Heart left ventricle (tissue), 13 donors: ENCODE data around the gene ZCCHC8.

Source experiments
- CTCF ChIP-seq, 12 donors: fragments of 200-600 bp; sonication (generic) in 4 of 12; IDR thresholded peaks; one replicate each; pipeline versions ENCODE4 v1.5.0 to v1.8.0; 2018 to 2022; ENCODE audit warnings: antibody characterized with exemption in 12 of 12, mild to moderate bottlenecking in 5 of 12
- POLR2A ChIP-seq, 2 donors: fragments of 450-650 bp; IDR thresholded peaks; one replicate each; pipeline ENCODE4 v1.6.1; 2017; ENCODE audit warnings: antibody characterized with exemption in 2 of 2, mild to moderate bottlenecking in 2 of 2, moderate library complexity in 2 of 2
- donor health status: ischemic (EF 13 %, LVEDD 7.1; RV severe dilation, severe dysfunction).
- donor health status: DM: no; HTN: yes; CAD: no.
- donor health status: DM: no; HTN: no; CAD: no.
- donor health status: ischemic (EF 25% LVEDD 6.9; RV normal size, moderate dysfunction).
- donor health status: ischemic (EF 25% LVEDD 5.7; RV mildly dilated, moderate dysfunction).
- donor health status: ischemic (EF 35%, LVEDD 5.7; RV mildly dilated, moderate dysfunction).
- donor health status: nonischemic (EF 11% LVEDD 7.7; RV severe dilation, severe dysfunction).
- donor health status: DM: yes; HTN: yes; CAD: no.
- donor health status: PGD.
- donor health status: ischemic (EF 29% LVEDD 5.4; RV normal size, mild dysfunction).
- donor health status: nonischemic (EF 23%, LVEDD 6.1; RV moderate dilation, normal function).

GRCh38 chr12:122537021-122537420 lies 36.3 kb upstream of the ZCCHC8 start:
- TF ChIP-seq POLR2A (IDR thresholded peaks at IDR 0.05) (no peak), CTCF (IDR thresholded peaks at IDR 0.05) (no peak)
